ENCODE measurements around the gene ZSWIM6.
A peak's percentile ranks its signal among the peaks of the same experiment; 100 is the strongest.

ZSWIM6 gene

DNA sequence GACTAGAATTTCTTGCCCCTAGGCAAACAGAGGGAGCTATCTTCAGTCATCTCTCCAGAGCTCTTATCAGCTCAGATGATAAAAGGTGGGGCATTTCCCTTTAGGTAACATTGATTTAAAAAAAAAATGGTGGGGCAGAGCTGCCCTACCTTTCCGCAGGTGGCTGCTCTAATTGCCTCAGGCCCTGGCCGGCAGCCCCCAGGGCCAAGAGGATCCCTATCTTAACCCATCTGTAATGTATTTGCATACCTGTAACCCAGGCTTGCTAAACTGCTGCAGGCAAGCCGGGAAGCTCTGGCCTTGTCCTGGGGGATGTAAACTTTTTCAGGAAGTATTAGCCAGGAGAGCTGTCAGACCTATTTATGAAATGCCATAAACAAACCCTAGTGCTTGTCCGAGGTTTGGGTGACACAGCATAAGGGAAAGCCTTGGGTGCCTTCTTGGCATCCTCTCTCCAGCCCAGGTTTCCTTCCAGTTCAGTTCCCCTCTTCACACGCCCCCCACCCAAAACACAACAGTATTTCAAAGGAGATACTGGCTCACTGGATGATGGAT lies 20.9 kb upstream of the ZSWIM6 start:
- no peak for DNase-seq (ENCODE audit: low read depth in 2 of 2)
- TF ChIP-seq, protein P1, sequence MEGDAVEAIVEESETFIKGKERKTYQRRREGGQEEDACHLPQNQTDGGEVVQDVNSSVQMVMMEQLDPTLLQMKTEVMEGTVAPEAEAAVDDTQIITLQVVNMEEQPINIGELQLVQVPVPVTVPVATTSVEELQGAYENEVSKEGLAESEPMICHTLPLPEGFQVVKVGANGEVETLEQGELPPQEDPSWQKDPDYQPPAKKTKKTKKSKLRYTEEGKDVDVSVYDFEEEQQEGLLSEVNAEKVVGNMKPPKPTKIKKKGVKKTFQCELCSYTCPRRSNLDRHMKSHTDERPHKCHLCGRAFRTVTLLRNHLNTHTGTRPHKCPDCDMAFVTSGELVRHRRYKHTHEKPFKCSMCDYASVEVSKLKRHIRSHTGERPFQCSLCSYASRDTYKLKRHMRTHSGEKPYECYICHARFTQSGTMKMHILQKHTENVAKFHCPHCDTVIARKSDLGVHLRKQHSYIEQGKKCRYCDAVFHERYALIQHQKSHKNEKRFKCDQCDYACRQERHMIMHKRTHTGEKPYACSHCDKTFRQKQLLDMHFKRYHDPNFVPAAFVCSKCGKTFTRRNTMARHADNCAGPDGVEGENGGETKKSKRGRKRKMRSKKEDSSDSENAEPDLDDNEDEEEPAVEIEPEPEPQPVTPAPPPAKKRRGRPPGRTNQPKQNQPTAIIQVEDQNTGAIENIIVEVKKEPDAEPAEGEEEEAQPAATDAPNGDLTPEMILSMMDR (IDR thresholded peaks at IDR 0.05; ENCODE audit: low read depth, low read length): no peak
- no peak overlapping the region for H3K4me3 ChIP-seq (replicated peaks in 1 of 2; ENCODE audit: low read depth in 2 of 2, low read length in 2 of 2)

DNA sequence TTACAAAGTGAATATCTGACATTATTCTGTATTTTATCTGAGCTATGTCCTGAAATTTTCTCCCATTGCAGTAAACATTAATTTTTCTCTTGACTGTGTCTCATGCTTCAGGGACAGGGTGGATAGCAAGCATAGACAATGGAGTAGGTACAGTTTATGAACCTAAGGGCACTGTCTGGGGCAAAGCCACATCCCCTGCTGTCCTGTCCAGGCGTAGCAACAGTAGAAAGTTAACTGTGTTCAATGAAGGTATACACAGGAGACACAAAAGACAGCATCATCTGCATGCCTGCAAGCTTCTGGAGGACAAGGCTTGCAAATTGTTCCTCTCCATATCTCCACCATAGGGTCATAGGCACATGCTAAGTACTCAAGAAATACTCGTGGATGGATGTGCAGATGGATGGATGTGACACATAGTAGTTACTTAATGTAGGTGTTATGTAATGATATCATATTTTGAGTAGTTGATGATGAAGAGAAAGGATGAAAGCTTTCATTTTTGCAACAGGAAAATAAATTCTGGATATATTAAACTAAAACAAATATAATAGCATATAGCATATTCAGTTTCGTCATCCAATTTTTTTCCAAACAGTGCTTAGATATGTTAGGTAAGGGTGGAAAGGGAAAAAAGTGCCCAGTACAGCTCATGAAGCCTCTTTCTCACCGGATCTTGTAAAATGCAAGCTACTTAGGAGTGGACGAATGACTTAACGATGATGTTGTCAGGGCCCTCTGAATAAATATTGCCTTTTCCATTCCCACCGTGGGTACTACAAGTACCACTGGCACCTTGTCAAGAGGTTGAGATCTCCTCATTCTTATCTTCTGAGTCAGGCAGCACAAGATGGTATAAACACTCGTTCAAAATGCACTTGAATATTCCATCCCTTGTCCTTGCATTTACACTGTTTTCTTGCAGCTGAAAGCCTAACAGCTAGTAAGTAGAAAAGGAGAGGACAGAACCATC lies 19.9 kb upstream of the ZSWIM6 start:
- TF ChIP-seq, protein P1 (IDR thresholded peaks at IDR 0.05; ENCODE audit: low read depth, low read length): no peak
- H3K4me3 ChIP-seq (replicated peaks in 1 of 2; ENCODE audit: low read depth in 2 of 2, low read length in 2 of 2): no peak overlapping the region
- DNase-seq (ENCODE audit: low read depth in 2 of 2): peak; percentile 72 to 94

DNA sequence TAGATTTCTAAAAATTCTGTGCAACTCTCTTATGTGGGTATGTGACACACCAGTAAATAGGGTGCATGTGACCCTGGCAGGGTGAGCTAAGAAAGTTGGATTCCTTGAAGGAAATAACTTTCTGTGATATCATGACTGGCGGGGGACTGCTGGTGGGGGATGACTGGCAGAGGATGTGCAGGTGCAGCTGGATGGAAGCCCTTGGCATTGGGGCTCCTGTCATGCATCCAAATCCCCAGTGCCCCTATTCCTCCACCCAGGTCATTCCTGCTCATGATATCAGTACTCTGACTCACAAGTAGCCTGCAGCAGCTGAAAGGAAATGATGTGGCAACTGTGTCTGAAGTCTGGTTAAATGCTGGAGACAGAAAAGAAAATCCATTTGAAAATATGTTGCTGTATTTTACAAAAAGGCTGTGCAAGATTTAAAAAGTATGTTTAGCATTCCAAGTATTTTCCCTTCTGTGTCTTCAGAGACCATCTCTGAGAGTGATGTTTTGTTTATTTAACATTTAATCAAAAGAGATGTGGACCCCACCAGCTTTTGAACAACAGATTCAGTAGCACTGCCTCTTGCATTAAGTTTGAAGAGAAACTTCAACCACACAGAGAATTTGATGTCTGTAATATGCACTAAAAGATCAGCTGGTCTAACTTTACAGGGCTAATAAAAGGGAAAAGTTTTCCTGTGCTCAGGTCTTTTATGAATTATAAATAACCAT lies 17.9 kb upstream of the ZSWIM6 start:
- H3K4me3 ChIP-seq (replicated peaks in 1 of 2; ENCODE audit: low read depth in 2 of 2, low read length in 2 of 2): no peak overlapping the region
- DNase-seq (ENCODE audit: low read depth in 2 of 2): peak; percentile 87 to 95
- TF ChIP-seq, protein P1 (IDR thresholded peaks at IDR 0.05; ENCODE audit: low read depth, low read length): no peak

DNA sequence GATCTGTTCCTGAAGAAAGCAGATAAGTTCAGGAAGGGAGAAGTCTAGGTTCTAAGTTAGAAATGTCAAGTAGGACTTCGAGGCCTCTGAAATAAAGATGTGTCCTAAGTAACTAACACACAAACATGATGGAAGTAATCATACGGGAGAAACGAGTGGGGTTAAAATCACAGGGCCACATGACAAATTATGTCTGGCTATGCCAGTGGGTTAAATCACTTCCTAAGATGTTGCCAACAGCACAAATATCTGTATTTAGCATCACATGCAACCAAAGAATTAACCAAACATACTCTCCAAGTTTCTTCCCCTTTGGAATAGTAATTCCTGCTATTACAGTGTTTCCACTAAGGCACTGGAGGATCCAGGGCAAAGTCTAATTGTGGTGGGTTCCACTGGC lies 13.7 kb upstream of the ZSWIM6 start:
- DNase-seq (ENCODE audit: low read depth in 2 of 2): no peak
- TF ChIP-seq, protein P1 (IDR thresholded peaks at IDR 0.05; ENCODE audit: low read depth, low read length): no peak
- H3K4me3 ChIP-seq (replicated peaks in 1 of 2; ENCODE audit: low read depth in 2 of 2, low read length in 2 of 2): no peak overlapping the region

DNA sequence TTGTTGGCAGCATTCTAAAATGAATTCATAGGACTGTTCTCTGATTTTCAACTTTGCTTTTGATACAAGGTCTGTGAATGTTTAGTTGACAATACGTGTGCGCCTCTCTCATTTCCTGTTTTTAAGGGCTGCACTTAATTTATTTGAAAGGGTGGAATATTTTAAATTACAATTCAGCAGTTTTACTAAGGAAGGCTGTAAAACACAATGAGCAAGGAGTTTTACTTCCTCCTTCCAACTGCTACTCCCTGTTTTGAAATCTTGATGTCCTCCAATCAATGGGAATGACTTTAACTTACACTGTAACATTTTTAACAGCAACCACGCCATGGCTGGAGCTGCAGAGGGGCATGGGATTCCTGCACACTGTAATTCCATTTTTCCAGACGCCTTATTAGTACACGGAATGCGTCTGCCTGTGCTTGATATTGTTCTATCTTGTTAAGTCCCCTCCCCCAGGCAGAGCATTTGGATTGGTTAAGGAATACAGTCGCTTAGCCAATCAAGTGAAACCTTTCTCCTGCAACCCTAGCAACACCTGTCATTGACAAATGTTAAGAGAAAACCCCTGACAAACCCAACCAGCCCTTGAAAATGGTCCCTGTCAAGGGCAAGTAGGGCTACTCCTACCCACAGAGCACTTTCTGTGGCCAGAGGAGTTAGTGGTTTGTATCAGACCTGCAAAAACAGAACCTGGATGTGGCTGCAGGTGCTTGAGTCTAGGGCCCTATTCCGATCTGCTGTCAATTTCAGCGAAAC lies 12.5 kb upstream of the ZSWIM6 start:
- peak in 1 of 2 donors; percentile 29 for DNase-seq (ENCODE audit: low read depth in 2 of 2)
- TF ChIP-seq, protein P1 (IDR thresholded peaks at IDR 0.05; ENCODE audit: low read depth, low read length): no peak
- no peak overlapping the region for H3K4me3 ChIP-seq (replicated peaks in 1 of 2; ENCODE audit: low read depth in 2 of 2, low read length in 2 of 2)

DNA sequence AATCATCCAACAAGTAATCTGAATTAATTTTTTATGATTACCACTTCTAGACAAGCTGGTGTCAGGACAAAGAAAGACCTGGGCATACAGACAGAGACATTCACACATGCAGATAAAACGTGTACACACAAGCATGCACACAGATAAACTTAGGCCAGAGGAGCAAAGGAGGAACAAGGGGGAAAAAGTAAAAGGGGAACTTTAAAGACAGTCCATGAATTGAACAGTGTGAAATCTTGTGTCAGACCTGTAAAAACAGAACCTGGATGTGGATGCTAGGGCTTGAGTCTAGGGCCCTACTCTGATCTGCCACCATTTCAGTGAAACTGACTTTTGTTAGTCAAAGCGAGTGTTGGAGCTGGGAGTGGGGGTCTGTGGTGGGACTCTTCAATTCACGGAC lies 11.2 kb upstream of the ZSWIM6 start:
- no peak overlapping the region for H3K4me3 ChIP-seq (replicated peaks in 1 of 2; ENCODE audit: low read depth in 2 of 2, low read length in 2 of 2)
- TF ChIP-seq, protein P1 (IDR thresholded peaks at IDR 0.05; ENCODE audit: low read depth, low read length): no peak
- DNase-seq (ENCODE audit: low read depth in 2 of 2): no peak
